ENCODE results near the gene ISG20.

DNA sequence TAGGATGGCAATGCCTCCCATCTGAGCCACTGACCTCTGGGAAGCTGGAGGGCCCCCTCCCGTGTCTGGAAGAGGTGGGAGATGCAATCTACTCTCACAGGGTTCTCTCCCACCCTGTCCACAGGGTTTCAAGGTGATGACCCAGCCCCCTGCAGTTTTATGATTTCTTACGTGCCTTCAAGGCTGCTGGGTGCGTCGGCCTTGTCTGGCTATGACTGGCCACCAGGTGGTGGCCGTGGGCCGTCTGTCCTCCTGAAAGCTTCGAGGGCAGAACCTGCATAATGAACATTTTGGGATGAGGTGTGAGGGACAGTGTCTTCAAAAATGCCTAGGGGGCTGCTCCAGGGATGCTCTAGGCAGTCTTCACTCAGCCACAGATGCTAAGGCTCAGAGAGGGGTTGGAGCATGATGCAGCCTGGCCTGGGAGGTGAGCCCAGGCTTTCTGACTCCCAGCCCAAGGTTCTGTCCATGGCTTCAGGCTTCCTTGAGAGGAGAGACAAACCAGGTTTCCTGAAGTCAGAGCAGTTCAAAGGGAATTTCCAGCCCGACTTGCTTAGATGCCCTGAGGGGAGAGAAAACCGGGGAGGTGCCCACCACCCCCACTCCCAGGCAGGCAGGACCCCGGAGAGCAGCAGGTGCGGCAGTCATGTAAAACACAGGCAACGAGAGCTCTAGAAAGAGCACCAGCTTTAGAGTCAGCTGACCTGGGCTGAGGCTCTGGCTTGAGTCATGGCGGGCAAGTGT, 18.7 kb downstream of the ISG20 start:
- TF ChIP-seq, protein P1, sequence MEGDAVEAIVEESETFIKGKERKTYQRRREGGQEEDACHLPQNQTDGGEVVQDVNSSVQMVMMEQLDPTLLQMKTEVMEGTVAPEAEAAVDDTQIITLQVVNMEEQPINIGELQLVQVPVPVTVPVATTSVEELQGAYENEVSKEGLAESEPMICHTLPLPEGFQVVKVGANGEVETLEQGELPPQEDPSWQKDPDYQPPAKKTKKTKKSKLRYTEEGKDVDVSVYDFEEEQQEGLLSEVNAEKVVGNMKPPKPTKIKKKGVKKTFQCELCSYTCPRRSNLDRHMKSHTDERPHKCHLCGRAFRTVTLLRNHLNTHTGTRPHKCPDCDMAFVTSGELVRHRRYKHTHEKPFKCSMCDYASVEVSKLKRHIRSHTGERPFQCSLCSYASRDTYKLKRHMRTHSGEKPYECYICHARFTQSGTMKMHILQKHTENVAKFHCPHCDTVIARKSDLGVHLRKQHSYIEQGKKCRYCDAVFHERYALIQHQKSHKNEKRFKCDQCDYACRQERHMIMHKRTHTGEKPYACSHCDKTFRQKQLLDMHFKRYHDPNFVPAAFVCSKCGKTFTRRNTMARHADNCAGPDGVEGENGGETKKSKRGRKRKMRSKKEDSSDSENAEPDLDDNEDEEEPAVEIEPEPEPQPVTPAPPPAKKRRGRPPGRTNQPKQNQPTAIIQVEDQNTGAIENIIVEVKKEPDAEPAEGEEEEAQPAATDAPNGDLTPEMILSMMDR (IDR thresholded peaks at IDR 0.05): peak in 1 of 2 donors; percentile 50
- TF ChIP-seq POLR2A (IDR thresholded peaks at IDR 0.05) (no peak), POLR2AphosphoS5 (IDR thresholded peaks at IDR 0.05) (no peak)
